Fibroblast of the conjunctiva (primary cell): ENCODE results near the gene UBE2M.
"Not testable (repeated sequence)": the region's sequence is repeated elsewhere in the genome, so short reads cannot be mapped to it uniquely, and the experiment has no call there.

Source experiments
- DNase-seq: peaks from one replicate; pipeline ENCODE4 v3.0.0-alpha.2; 2010; ENCODE audit warnings: low read depth

The UBE2M gene

DNA sequence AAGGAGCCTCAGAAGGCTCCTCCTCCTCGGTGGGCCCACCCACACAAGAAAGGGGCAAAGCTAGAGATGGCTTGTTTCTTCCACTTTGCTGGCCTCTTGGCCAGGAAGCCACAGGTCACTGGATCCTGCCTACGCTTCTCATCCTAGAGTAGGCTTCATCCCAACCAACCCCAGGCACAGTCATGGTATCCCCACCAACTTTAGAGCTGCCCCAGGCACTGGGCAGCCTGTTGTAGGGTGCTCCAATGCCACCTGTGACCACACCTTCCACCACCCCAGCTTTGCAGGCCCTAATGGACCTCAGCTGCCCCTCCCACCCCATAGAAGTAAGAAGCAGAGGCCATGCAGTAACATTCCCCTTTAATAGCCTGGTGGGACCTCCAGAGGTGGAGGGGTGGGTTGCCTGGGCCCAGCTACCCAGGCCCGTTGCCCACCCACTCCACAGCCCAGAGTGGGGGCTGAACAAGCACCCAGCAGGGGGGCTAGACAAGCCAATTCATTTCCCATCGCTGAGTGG is 3.0 kb downstream of the UBE2M start:
- DNase-seq, result no peak

DNA sequence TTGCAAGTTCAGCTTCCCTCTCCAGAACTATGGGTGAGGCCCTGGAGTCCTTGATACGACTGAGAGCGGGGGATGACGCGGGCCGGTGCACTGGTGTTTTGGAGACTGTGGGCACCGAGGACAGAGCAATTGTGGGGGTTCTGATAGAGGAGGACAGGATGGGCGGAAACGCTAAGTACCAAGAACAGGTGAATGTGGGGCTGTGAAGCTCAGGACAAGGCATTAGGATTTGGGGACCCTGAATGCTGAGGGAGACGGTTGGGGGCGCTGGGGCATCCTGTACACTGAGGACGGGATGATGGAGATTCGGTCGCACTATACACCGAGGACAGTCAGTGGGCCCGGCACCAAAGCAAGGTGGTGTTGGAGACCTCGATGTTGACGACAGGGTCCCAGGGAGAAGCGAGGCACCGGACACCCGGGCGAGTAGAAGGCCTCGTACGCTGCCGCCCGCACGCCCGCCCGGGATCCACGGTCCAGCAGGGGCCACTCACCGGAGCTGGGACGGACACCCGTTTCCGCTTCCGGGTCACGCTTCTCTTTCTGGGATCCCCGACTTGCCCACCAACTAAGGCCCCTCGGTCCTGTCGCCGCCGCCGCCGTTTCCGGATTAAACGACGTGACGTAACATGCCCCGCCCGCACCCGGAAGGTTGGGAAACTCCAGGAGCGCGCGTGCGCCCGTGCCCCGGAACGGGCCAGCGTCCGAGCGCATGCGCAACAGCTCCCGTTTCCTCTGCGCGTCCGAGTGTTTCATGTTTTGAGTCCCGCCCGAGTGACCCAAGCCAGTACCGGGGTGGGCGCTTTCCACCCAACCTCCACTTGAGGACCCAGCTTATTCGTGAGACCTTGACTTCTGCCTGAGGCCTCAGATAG is 3.7 kb downstream of the UBE2M start, which contains the start of gene CHMP2A:
CHMP2A (minus strand) TSS at position 612 of the 875 bp plus-strand sequence. CDS start 893 bp downstream, outside the sequence.
- DNase-seq, result peak; percentile 93

DNA sequence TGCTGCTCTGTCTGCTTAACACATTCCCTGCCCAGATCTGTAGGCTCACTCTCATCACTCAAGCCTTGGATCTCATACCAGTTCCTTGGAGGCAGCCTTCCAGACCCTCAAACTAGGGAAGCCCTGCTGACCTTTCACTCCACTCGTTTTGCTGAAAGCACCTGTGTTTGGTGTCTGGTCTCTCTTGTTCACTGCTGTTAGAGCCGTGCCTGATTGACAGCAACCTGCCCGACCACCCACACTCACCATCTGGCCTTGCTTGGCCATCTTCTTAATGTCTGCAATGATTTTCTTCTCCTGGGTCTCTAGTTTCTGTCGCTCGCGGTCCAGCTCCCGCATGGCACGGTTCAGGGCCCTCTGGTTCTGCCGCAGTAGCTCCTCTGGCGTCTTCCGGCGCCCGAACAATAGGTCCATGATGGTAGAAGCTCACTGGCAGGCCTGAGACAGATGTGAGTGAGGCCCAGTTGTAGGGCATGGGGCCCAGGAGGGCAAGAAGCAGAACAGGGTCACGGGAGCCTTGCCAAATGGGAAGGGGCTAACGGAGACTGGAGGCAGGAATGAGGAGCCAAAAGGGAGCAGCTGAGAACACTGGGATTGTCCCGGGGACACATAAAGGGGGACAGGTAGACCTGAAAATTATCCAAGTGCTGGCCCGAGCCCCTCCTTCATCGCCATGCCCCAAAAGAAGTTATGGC is 4.5 kb downstream of the UBE2M start:
- DNase-seq, result no peak

DNA sequence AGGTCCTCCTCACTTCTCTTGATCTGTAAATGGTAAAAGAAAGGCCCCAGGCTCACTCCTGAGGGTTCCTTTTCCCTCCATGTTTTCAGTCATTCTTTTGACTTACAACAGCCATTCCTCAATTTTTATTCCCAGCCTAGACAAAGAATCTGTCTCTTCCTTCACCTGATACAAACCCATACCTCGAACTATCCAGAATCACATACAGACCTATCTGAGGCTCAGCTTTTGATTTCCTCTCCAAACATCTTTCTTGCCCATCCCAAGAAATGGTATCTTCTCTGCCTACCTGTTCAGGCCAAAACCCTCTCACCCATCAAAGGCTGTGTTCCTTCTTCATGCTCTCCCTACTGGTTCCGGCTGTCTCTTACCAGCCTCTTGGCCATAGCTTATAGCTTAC is 5.8 kb downstream of the UBE2M start:
- DNase-seq, result no peak

DNA sequence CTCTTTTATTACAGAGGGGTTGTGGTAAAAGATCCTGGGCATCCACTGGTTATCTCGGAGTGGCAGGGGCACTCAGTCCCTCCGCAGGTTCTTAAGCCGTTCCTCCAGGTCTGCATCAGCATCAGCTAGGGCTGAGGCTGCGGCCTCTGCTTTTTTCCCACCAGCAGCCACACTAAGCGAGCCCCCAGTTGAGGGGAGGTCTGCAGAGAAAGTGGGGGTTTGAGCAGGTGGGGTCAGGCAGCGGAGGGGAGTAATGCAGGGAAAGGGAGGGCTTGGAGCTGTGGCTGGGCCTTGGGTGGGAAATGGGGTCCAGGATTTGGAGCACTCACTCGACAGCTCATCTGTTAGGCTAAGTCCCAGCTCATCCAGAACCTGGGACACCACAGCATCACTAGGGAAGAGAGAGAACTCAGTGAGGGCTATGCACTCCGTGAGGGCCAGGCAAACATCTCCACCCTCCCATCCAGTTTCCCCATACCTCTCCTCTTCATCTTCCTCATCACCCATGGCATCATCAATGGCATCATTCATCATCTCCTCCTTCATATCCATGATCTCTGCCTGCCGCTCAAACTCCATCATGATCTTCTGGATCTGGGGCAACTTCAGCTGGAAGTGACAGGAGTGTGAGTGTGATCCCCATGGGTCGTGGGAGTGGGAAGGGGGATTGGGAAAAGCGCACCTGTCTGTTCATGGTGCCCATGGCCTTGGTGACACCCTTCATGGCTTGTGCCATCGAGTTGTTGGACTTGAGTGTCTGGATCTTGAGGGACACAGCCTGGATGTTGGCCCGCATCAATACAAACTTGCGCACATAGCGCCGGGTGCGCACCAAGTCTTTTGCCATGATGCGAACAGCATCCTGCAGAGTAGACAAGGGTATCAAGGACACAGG is 6.6 kb downstream of the UBE2M start:
- no peak for DNase-seq

DNA sequence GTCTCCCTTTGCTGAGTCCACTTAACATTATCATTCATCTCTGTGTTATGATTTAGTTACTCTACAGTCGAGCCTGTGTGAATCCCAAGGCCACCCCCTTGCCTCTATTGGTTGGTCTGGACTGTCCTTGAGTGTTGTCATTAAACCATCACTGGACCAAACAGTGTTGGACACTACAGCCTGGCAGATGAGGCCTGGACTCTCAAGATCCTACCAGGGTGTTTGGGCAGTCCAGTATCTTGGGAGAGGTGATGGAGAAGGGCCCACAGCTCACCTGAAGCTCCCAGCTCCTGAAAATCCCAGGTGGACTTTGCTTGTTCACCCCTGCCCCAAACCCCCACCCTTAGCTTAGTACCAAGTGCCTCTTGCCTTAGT is 7.3 kb downstream of the UBE2M start:
- DNase-seq, result no peak

DNA sequence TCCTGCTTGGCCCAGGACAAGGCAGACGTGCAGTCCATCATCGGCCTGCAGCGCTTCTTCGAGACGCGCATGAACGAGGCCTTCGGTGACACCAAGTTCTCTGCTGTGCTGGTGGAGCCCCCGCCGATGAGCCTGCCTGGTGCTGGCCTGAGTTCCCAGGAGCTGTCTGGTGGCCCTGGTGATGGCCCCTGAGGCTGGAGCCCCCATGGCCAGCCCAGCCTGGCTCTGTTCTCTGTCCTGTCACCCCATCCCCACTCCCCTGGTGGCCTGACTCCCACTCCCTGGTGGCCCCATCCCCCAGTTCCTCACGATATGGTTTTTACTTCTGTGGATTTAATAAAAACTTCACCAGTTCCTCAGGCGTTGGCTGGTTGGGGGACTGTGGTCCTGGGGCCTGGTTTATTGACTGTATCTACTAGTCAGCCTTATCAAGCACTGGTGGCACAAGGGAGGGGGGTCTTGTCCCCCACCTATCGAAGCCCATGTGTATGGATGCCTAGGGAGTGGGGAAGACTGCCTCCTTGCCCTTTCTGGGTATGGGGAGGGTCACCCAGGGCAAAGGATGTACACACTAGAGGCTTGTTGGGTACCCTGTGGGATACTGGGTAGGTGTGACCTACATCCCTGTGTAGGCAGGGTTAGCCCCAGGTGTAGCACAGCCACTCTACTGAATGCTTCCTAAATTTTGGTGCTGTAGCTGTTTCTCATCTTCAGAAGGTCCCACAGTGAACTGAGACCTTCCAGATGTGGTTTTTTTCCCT is 7.9 kb downstream of the UBE2M start:
- no peak for DNase-seq

DNA sequence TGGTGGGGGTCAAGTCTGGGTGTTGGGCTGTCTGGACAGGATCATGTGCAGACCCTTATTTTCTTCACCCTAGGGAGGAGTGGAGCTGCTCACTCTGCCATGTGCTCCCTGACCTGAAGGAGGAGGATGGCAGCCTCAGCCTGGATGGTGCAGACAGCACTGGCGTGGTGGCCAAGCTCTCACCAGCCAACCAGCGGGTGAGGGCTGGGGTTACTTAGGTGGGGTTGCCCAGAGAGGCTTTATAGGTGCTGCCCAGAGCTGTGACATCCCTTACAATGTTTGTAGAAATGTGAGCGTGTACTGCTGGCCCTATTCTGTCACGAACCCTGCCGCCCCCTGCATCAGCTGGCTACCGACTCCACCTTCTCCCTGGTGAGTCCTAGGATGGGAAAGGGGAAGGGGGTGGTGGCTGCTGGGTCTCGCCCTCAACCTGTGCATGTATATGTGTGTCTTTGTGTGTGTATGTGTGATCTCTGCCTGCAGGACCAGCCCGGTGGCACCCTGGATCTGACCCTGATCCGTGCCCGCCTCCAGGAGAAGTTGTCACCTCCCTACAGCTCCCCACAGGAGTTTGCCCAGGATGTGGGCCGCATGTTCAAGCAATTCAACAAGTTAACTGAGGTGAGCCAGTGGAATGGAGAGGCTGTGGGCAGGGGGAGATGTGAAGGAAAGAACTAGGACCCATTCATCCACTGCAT is 8.6 kb downstream of the UBE2M start:
- DNase-seq, result no peak

DNA sequence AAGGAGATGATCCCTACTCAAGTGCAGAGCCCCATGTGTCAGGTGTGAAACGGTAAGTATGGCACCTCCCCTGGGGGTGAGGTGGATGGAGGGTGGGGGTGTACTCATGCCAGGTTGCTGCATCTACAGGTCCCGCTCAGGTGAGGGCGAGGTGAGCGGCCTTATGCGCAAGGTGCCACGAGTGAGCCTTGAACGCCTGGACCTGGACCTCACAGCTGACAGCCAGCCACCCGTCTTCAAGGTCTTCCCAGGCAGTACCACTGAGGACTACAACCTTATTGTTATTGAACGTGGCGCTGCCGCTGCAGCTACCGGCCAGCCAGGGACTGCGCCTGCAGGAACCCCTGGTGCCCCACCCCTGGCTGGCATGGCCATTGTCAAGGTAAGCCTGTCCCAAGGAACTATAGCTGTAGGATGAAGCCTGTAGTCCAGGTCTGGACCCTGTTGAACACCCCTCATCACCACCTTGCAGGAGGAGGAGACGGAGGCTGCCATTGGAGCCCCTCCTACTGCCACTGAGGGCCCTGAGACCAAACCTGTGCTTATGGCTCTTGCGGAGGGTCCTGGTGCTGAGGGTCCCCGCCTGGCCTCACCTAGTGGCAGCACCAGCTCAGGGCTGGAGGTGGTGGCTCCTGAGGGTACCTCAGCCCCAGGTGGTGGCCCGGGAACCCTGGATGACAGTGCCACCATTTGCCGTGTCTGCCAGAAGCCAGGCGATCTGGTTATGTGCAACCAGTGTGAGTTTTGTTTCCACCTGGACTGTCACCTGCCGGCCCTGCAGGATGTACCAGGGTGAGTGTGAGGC is 9.3 kb downstream of the UBE2M start:
- DNase-seq, result no peak

DNA sequence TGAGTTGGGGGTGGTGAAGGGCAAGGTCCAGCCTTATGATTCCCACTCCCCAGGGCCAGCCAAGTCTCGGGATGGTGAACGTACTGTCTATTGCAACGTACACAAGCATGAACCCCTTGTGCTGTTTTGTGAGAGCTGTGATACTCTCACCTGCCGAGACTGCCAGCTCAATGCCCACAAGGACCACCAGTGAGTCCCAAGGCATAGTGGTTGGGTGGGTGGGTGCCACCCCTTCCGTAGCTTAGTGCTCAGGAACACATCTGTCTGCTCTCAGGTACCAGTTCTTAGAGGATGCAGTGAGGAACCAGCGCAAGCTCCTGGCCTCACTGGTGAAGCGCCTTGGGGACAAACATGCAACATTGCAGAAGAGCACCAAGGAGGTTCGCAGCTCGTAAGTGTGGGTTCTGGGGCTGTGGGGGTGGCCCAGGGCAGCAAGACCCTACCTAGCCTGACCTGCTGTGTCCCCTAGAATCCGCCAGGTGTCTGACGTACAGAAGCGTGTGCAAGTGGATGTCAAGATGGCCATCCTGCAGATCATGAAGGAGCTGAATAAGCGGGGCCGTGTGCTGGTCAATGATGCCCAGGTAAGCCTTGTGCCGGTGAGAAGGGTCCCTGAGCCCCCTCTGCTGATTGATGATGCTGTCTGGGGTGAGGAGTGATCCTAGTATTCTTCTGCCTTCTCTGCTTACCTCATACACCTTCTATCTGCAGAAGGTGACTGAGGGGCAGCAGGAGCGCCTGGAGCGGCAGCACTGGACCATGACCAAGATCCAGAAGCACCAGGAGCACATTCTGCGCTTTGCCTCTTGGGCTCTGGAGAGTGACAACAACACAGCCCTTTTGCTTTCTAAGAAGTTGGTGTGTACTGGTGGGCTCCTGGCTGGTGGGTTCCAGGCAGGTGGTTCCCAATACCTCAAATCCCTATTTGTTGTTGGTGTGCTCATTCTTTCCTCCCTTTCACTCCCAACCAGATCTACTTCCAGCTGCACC is 10.8 kb downstream of the UBE2M start:
- DNase-seq, result no peak

DNA sequence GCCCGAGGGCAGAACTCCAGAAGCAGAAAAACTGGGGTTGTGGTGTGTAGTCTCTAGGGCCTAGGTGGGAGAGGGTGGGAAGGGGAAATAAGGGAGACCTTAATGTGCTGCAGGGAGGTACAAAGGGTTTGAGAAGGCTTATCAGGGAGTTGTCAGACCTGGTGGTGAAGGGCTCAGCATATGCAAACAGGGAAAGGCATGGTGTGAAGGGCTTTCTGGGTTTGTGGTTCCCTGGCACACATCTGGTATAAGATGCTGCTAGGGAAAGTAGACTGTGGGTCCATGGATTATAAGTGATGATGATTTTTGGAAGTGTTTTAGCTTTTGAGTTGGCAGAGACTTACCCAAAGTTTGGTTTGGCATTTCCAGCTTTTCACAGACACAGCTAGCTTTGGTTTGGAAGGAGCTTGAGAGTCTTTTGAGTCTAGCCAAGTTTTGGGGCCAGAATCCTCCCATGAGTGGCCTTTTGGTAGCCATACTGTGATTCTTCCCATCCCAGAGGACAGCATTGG is 12.3 kb downstream of the UBE2M start:
- no peak for DNase-seq

DNA sequence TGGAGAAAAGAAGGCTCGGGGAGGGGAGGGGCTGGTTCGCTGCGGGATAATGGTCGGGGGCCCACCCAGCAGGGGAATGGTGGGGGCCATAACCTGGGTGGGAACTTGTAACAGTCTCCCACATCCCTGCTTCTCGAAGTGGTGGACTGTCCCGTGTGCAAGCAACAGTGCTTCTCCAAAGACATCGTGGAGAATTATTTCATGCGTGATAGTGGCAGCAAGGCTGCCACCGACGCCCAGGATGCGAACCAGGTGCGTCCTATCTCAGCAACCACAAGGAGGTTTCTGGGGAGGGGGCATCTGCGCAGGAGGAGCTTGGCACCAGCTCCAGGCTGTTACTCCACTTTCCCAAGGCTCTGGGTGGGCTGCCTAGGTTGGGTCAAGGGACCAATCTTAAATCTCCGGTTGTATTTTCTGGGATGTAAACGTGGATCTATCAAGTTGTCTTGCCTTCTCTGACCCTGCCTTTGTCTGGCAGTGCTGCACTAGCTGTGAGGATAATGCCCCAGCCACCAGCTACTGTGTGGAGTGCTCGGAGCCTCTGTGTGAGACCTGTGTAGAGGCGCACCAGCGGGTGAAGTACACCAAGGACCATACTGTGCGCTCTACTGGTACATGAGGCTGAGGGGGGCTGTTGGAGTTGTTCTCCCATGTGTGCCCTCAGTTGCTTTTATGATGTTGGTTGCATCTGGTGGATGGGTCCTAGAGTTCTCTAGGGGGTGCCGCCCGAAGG is 13.0 kb downstream of the UBE2M start:
- DNase-seq, result no peak

DNA sequence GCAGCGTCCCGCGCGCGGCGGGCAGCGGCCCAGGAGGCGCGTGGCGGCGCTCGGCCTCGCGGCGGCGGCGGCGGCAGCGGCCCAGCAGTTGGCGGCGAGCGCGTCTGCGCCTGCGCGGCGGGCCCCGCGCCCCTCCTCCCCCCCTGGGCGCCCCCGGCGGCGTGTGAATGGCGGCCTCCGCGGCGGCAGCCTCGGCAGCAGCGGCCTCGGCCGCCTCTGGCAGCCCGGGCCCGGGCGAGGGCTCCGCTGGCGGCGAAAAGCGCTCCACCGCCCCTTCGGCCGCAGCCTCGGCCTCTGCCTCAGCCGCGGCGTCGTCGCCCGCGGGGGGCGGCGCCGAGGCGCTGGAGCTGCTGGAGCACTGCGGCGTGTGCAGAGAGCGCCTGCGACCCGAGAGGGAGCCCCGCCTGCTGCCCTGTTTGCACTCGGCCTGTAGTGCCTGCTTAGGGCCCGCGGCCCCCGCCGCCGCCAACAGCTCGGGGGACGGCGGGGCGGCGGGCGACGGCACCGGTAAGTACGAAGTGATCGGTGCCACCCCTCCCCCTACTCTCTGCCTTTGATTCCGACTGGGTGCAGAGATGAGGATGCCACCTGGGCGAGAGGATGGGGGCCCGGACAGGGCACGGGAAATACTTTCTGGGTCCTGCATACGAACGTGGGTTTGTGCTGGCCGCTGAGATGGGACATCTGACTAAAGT is 13.7 kb downstream of the UBE2M start:
- no peak for DNase-seq

DNA sequence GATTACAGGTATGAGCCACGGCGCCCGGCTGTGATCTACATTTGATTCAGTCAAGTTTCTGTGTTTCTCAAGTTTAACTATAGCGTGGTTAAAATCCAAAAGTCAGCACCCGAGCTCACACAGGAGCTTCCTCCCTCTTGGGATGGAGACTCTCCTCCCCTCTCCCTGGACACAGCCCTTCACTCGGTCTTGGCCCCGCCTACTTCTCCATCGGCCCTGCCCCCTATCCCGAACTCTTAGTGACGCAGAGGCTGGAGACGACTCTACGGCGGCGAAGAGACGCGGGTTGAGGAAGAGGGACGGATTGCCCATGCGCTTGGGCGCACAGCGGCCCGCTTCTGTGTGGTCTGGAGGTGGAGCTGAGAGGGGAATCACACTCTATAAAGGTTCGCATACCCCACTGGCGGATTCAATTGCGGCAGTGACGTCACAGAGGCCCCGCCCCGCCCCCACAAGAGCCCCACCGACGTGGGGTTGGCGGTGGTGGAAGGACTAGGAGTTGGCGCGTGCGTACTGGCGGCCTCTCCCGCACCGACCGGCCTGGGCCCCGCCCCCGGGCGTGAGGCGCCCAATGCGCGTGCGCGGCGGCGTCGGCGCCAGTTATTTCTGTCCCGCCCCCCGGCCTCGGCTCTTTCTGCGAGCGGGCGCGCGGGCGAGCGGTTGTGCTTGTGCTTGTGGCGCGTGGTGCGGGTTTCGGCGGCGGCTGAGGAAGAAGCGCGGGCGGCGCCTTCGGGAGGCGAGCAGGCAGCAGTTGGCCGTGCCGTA is 14.4 kb downstream of the UBE2M start, which contains the start of gene TRIM28:
TRIM28 (plus strand) TSS at position 239 of the 765 bp plus-strand sequence. CDS start 694 bp downstream, outside the sequence.
- peak; percentile 100 for DNase-seq

DNA sequence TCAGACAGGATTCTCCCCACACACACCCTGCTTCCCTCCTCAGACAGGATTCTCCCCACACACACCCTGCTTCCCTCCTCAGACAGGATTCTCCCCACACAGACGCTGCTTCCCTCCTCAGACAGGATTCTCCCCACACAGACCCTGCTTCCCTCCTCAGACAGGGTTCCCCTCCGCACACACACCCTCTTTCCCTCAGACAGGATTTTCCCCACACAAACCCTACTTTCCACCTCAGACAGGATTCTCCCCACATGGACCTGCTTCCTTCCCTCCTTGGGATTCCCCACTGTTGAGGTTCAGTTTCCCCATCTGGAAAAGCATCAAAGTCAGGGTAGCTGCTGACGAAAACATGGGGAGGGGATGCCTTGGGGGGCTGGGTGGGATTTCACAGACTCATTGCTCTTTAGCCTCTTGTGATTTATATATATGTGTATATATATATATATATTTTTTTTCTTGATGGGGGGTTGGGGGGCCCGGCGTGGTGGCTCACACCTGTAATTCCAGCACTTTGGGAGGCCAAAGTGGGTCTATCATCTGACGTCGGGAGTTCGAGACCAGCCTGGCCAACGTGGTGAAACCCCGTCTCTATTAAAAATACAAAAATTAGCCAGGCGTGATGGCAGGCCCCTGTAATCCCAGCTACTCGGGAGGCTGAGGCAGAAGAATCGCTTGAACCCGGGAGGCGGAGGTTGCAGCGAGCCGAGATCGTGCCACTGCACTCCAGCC is 15.6 kb downstream of the UBE2M start:
- not testable (repeated sequence) for DNase-seq
